GM12875 (cell line): ENCODE data around the gene ENO4.

Source experiments
- H3K4me3 ChIP-seq: one replicate; pipeline ENCODE4 v1.5.1; 2011; ENCODE audit warnings: low read depth, low read length, control low read depth
- CTCF ChIP-seq: IDR thresholded peaks from 2 replicates; pipeline ENCODE4 v1.5.1; 2011; ENCODE audit warnings: low read depth, mild to moderate bottlenecking, control low read depth, inconsistent platforms, low read length, moderate library complexity, borderline replicate concordance; ENCODE audit not compliant: insufficient read depth

The ENO4 gene

GRCh38 chr10:116808706-116809105 lies 40.6 kb upstream of the ENO4 start:
- no peak for TF ChIP-seq CTCF
- H3K4me3 ChIP-seq, result no peak overlapping the region

- TF ChIP-seq CTCF, result peak; percentile 15; the same call in 1 of the 2 replicates
- no peak overlapping the region for H3K4me3 ChIP-seq
These were observed 39.7 kb upstream of the ENO4 start for GRCh38 chr10:116809483-116810119.

GRCh38 chr10:116810120-116810500 lies 39.2 kb upstream of the ENO4 start:
- no peak for TF ChIP-seq CTCF
- H3K4me3 ChIP-seq, result no peak overlapping the region

GRCh38 chr10:116810895-116811294 lies 38.4 kb upstream of the ENO4 start:
- TF ChIP-seq CTCF, result no peak
- no peak overlapping the region for H3K4me3 ChIP-seq

- TF ChIP-seq CTCF, result no peak
- no peak overlapping the region for H3K4me3 ChIP-seq
These were observed 37.6 kb upstream of the ENO4 start for GRCh38 chr10:116811691-116812090.

- no peak overlapping the region for H3K4me3 ChIP-seq
- TF ChIP-seq CTCF, result no peak
These were observed 33.5 kb upstream of the ENO4 start for GRCh38 chr10:116815641-116816415.

GRCh38 chr10:116817178-116817577 lies 32.1 kb upstream of the ENO4 start:
- no peak for TF ChIP-seq CTCF
- no peak overlapping the region for H3K4me3 ChIP-seq
